ENCODE data around the gene VCAM1.

GRCh38 chr1:100782473-100783039 lies 63.0 kb downstream of the VCAM1 start:
- no peak for TF ChIP-seq CTCF (IDR thresholded peaks at IDR 0.05 in 8 of 11, conservative IDR thresholded peaks at IDR 0.05 in 3 of 11)
- TF ChIP-seq POLR2A (IDR thresholded peaks at IDR 0.05), result no peak
- no peak for TF ChIP-seq POLR2AphosphoS5 (IDR thresholded peaks at IDR 0.05)

All from spleen (tissue), 7 donors.